ENCODE measurements around the gene CDC6.

Gene CDC6

DNA sequence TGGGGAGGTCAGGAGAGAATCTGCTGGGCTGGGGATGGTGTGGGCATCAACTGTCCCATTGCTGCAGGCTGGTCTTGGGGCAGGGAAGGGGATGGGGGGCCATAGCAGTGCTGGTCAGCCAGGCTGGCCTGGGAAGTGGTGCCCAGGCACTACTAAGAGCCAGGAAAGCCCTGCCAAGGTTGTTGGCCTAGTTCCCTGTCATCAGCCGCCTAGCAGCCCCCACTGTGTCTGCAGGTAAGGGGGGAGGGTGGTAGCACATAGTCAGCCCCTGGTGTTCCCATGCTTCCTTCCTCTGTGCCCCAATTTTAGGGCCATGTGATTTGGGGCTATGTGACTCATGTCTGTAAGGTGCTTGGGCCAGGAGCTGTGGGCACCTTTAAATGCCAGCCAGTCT, 59.1 kb downstream of the CDC6 start:
- no peak overlapping the region for H3K4me3 ChIP-seq (ENCODE audit: low read depth, low read length)
- TF ChIP-seq, protein P1, sequence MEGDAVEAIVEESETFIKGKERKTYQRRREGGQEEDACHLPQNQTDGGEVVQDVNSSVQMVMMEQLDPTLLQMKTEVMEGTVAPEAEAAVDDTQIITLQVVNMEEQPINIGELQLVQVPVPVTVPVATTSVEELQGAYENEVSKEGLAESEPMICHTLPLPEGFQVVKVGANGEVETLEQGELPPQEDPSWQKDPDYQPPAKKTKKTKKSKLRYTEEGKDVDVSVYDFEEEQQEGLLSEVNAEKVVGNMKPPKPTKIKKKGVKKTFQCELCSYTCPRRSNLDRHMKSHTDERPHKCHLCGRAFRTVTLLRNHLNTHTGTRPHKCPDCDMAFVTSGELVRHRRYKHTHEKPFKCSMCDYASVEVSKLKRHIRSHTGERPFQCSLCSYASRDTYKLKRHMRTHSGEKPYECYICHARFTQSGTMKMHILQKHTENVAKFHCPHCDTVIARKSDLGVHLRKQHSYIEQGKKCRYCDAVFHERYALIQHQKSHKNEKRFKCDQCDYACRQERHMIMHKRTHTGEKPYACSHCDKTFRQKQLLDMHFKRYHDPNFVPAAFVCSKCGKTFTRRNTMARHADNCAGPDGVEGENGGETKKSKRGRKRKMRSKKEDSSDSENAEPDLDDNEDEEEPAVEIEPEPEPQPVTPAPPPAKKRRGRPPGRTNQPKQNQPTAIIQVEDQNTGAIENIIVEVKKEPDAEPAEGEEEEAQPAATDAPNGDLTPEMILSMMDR (IDR thresholded peaks at IDR 0.05; ENCODE audit: control insufficient read depth, extremely low read depth, insufficient read depth), result no peak

GRCh38 chr17:40347319-40348135, 59.8 kb downstream of the CDC6 start:
- TF ChIP-seq, protein P1 (IDR thresholded peaks at IDR 0.05; ENCODE audit: control insufficient read depth, extremely low read depth, insufficient read depth), result no peak
- DNase-seq (ENCODE audit: low read depth), result no peak
- no peak overlapping the region for H3K4me3 ChIP-seq (ENCODE audit: low read depth, low read length)

More for the DNA sequence above, 59.1 kb downstream of the CDC6 start:
- DNase-seq (ENCODE audit: low read depth), result no peak

- TF ChIP-seq, protein P1 (IDR thresholded peaks at IDR 0.05; ENCODE audit: control insufficient read depth, extremely low read depth, insufficient read depth), result no peak
These were observed 60.4 kb downstream of the CDC6 start for GRCh38 chr17:40348136-40348504.

GRCh38 chr17:40348562-40349476, 61.1 kb downstream of the CDC6 start:
- DNase-seq (ENCODE audit: low read depth), result no peak
- H3K4me3 ChIP-seq (ENCODE audit: low read depth, low read length), result no peak overlapping the region
- TF ChIP-seq, protein P1 (IDR thresholded peaks at IDR 0.05; ENCODE audit: control insufficient read depth, extremely low read depth, insufficient read depth), result no peak

More at GRCh38 chr17:40348136-40348504, 60.4 kb downstream of the CDC6 start:
- no peak overlapping the region for H3K4me3 ChIP-seq (ENCODE audit: low read depth, low read length)
- DNase-seq (ENCODE audit: low read depth), result no peak

DNA sequence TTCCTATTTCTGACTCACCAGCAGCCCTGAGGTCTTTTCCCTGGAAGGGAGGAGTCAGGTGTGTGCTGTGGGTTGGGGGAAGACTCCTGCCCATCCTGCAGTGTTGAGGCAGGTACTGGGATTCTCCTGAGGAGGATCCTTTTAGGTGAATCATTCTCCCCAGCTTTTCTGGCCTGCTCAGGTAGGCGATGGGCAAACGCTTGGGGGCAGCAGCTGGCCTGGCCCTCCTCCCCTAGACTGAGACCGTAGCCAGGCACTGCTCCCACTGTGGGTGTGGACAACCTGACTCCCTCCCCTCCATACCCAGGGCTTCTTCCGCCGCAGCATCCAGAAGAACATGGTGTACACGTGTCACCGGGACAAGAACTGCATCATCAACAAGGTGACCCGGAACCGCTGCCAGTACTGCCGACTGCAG, 61.8 kb downstream of the CDC6 start:
- DNase-seq (ENCODE audit: low read depth), result no peak
- H3K4me3 ChIP-seq (ENCODE audit: low read depth, low read length), result no peak overlapping the region
- TF ChIP-seq, protein P1 (IDR thresholded peaks at IDR 0.05; ENCODE audit: control insufficient read depth, extremely low read depth, insufficient read depth), result no peak

- no peak for DNase-seq (ENCODE audit: low read depth)
- H3K4me3 ChIP-seq (ENCODE audit: low read depth, low read length), result no peak overlapping the region
These were observed 62.4 kb downstream of the CDC6 start for GRCh38 chr17:40349895-40350688.

More at GRCh38 chr17:40349895-40350688, 62.4 kb downstream of the CDC6 start:
- TF ChIP-seq, protein P1 (IDR thresholded peaks at IDR 0.05; ENCODE audit: control insufficient read depth, extremely low read depth, insufficient read depth), result no peak

Data from LNCaP clone FGC (cell line).